HCT116 (cell line): ENCODE data around the gene SHROOM3.

Experiments used
- CBX3 ChIP-seq: IDR thresholded peaks from 2 replicates; pipeline ENCODE4 v1.6.1; 2012; ENCODE audit warnings: low read depth
- CTCF ChIP-seq, 3 experiments: fragments of 200-600 bp in 1 of 3; sonication (generic) in 1 of 3; IDR thresholded peaks in 2 of 3; conservative IDR thresholded peaks in 1 of 3; 2 replicates each; pipeline ENCODE4 v1.5.1; 2012 to 2017; ENCODE audit warnings: low read depth in 2 of 3, low read length in 2 of 3, antibody characterized with exemption in 1 of 3, borderline replicate concordance in 1 of 3, control low read depth in 1 of 3, mild to moderate bottlenecking in 1 of 3, mixed read lengths in 1 of 3, mixed run types in 1 of 3, moderate library complexity in 1 of 3; ENCODE audit not compliant: insufficient read depth in 1 of 3
- EZH2phosphoT487 ChIP-seq: fragments of 200-600 bp; IDR thresholded peaks from 2 replicates; pipeline ENCODE4 v1.6.1; 2018; ENCODE audit warnings: antibody characterized with exemption, borderline replicate concordance
- POLR2A ChIP-seq: IDR thresholded peaks from 2 replicates; pipeline ENCODE4 v1.7.0; 2011; ENCODE audit warnings: borderline replicate concordance; ENCODE audit not compliant: insufficient read depth, insufficient read length; ENCODE audit errors: extremely low read depth
- RAD21 ChIP-seq: IDR thresholded peaks from 2 replicates; pipeline ENCODE4 v1.6.1; 2012; ENCODE audit warnings: low read depth, mild to moderate bottlenecking
- SP1 ChIP-seq: IDR thresholded peaks from 2 replicates; pipeline ENCODE4 v1.6.1; 2012; ENCODE audit warnings: low read depth
- YY1 ChIP-seq: IDR thresholded peaks from 2 replicates; pipeline ENCODE4 v1.6.1; 2011; ENCODE audit warnings: low read length, low read depth, moderate library complexity, mild to moderate bottlenecking; ENCODE audit not compliant: insufficient replicate concordance; ENCODE audit errors: extremely low read depth
- TF ChIP-seq, protein P1 (sequence below): IDR thresholded peaks from 2 replicates; pipeline ENCODE4 v1.6.1; 2012

GRCh38 chr4:76458825-76459224 is 23.8 kb downstream of the SHROOM3 start:
- TF ChIP-seq CTCF (IDR thresholded peaks at IDR 0.05 in 2 of 3, conservative IDR thresholded peaks at IDR 0.05 in 1 of 3; ENCODE audit: borderline replicate concordance in 1 of 3, insufficient read depth in 1 of 3, low read depth in 2 of 3, low read length in 2 of 3) (no peak), SP1 (no peak), RAD21 (no peak), EZH2phosphoT487 (no peak), YY1 (no peak), POLR2A (no peak), CBX3 (no peak)
- TF ChIP-seq, protein P1, sequence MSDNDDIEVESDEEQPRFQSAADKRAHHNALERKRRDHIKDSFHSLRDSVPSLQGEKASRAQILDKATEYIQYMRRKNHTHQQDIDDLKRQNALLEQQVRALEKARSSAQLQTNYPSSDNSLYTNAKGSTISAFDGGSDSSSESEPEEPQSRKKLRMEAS, result no peak
